HT-29 (cell line): Measurements from ENCODE around the gene PCDHGC5. TPM values are rescaled to one million over a fixed set of nuclear protein-coding genes. Genes with fewer than 3 reads are reported as not detected.

Experiments used
- DNase-seq: peaks from one replicate; pipeline ENCODE4 v3.0.0-alpha.2; 2015; ENCODE audit warnings: low spot score
- total RNA-seq: library from RNA; depleted of rRNA; stranded (reverse); fragments of >200 nt; shearing (Covaris generic); gene quantifications from 2 replicates; pipeline ENCODE4 v1.2.3, GENCODE V29; 2014; rRNA removed

Gene PCDHGC5
- total RNA-seq, 1 experiment from 2014 or later, result 0.61 TPM

- DNase-seq, result no peak
Measured at GRCh38 chr5:141529873-141530272, 41.0 kb downstream of the PCDHGC5 start.

- no peak for DNase-seq
Measured at GRCh38 chr5:141532726-141533125, 43.8 kb downstream of the PCDHGC5 start.

- no peak for DNase-seq
Measured at GRCh38 chr5:141533897-141534296, 45.0 kb downstream of the PCDHGC5 start.

- DNase-seq, result no peak
Measured at GRCh38 chr5:141534492-141535213, 45.8 kb downstream of the PCDHGC5 start.

Other genes starting within 250 kb of the PCDHGC5 start
- gene PCDHB15, start 243.7 kb upstream of the PCDHGC5 start, total RNA-seq, result 0.05 and 0.20 TPM in 2 replicates
- 0.33 TPM in 1 of 2 replicates, not detected in the other for gene SLC25A2, start 185.0 kb upstream of the PCDHGC5 start, total RNA-seq
- gene TAF7, start 168.3 kb upstream of the PCDHGC5 start, total RNA-seq, result 36.5 and 44.4 TPM in 2 replicates
- gene PCDHGA1, start 158.6 kb upstream of the PCDHGC5 start, total RNA-seq, result 0.21 and 0.61 TPM in 2 replicates
- 0.03 and 0.05 TPM in 2 replicates for gene PCDHGA2, start 150.3 kb upstream of the PCDHGC5 start, total RNA-seq
- 0.10 TPM in 1 of 2 replicates, not detected in the other for gene PCDHGA3, start 145.3 kb upstream of the PCDHGC5 start, total RNA-seq
- gene PCDHGB1, start 139.0 kb upstream of the PCDHGC5 start, total RNA-seq, result 0.10 and 0.23 TPM in 2 replicates
- 0.05 TPM in 1 of 2 replicates, not detected in the other for gene PCDHGA4, start 134.1 kb upstream of the PCDHGC5 start, total RNA-seq
- gene PCDHGB2, start 129.1 kb upstream of the PCDHGC5 start, total RNA-seq, result 0.26 TPM in 1 of 2 replicates, not detected in the other
- gene PCDHGA5, start 124.9 kb upstream of the PCDHGC5 start, total RNA-seq, result 0.13 TPM in 2 replicates
- 0.41 and 0.47 TPM in 2 replicates for gene PCDHGB3, start 118.8 kb upstream of the PCDHGC5 start, total RNA-seq
- gene PCDHGA6, start 115.2 kb upstream of the PCDHGC5 start, total RNA-seq, result 0.21 and 0.48 TPM in 2 replicates
- gene PCDHGA7, start 106.3 kb upstream of the PCDHGC5 start, total RNA-seq, result 0.03 TPM in 1 of 2 replicates, not detected in the other
- gene PCDHGB4, start 101.4 kb upstream of the PCDHGC5 start, total RNA-seq, result 0.05 TPM in 1 of 2 replicates, not detected in the other
- gene PCDHGA8, start 96.4 kb upstream of the PCDHGC5 start, total RNA-seq, result 0.10 TPM in 1 of 2 replicates, not detected in the other
- not detected in 2 replicates for gene PCDHGB5, start 91.1 kb upstream of the PCDHGC5 start, total RNA-seq
- gene PCDHGA9, start 86.3 kb upstream of the PCDHGC5 start, total RNA-seq, result 0.31 and 0.50 TPM in 2 replicates
- 0.18 and 0.33 TPM in 2 replicates for gene PCDHGB6, start 81.1 kb upstream of the PCDHGC5 start, total RNA-seq
- 2.8 and 4.3 TPM in 2 replicates for gene PCDHGA10, start 76.1 kb upstream of the PCDHGC5 start, total RNA-seq
- gene PCDHGB7, start 71.4 kb upstream of the PCDHGC5 start, total RNA-seq, result 0.66 and 2.1 TPM in 2 replicates
- 0.13 and 0.64 TPM in 2 replicates for gene PCDHGA11, start 68.0 kb upstream of the PCDHGC5 start, total RNA-seq
- 0.13 and 0.37 TPM in 2 replicates for gene PCDHGA12, start 58.6 kb upstream of the PCDHGC5 start, total RNA-seq
- gene PCDHGC3, start 13.1 kb upstream of the PCDHGC5 start, total RNA-seq, result 1.8 and 2.1 TPM in 2 replicates
- gene PCDHGC4, start 4.1 kb upstream of the PCDHGC5 start, total RNA-seq, result 1.7 TPM in 1 of 2 replicates, not detected in the other
- gene DIAPH1, start 129.9 kb downstream of the PCDHGC5 start, total RNA-seq, result 52.1 and 74.7 TPM in 2 replicates
- 69.8 and 84.9 TPM in 2 replicates for gene HDAC3, start 147.8 kb downstream of the PCDHGC5 start, total RNA-seq
- gene RELL2, start 147.9 kb downstream of the PCDHGC5 start, total RNA-seq, result 26.6 and 27.2 TPM in 2 replicates
- 24.3 and 30.6 TPM in 2 replicates for gene FCHSD1, start 162.3 kb downstream of the PCDHGC5 start, total RNA-seq
- 0.21 and 0.38 TPM in 2 replicates for gene ARAP3, start 193.1 kb downstream of the PCDHGC5 start, total RNA-seq